Astrocyte (in vitro differentiated cells and primary cell): Measurements from ENCODE around the gene GTF3C6.

Experiments used
- EZH2 ChIP-seq: IDR thresholded peaks from 2 replicates; pipeline ENCODE4 v1.6.1; 2012; ENCODE audit warnings: mild to moderate bottlenecking, low read length, inconsistent platforms; ENCODE audit not compliant: insufficient read depth
- TF ChIP-seq, protein P1 (sequence below): IDR thresholded peaks from 2 replicates; pipeline ENCODE4 v1.5.1; 2011; ENCODE audit warnings: low read depth, mild to moderate bottlenecking, inconsistent platforms, low read length, moderate library complexity; ENCODE audit not compliant: insufficient read depth

DNA sequence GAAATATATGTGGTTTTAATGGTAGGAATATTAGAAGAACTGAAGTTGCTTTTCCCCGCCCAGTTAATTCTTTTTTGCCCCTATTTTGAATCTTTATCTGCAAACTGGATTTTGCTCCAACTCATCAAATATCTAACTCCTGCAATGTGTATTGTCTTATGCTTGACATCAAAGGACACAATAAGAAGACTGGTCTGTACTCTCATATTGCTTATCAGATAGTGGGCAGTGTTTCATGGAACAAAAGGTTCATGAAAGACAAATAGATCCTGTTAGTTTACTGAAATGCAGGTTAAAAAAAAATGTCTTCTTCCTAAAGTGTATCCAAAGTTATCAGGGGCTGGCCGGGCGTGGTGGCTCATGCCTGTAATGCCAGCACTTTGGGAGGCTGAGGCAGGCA, 27.7 kb upstream of the GTF3C6 start:
- TF ChIP-seq, protein P1, sequence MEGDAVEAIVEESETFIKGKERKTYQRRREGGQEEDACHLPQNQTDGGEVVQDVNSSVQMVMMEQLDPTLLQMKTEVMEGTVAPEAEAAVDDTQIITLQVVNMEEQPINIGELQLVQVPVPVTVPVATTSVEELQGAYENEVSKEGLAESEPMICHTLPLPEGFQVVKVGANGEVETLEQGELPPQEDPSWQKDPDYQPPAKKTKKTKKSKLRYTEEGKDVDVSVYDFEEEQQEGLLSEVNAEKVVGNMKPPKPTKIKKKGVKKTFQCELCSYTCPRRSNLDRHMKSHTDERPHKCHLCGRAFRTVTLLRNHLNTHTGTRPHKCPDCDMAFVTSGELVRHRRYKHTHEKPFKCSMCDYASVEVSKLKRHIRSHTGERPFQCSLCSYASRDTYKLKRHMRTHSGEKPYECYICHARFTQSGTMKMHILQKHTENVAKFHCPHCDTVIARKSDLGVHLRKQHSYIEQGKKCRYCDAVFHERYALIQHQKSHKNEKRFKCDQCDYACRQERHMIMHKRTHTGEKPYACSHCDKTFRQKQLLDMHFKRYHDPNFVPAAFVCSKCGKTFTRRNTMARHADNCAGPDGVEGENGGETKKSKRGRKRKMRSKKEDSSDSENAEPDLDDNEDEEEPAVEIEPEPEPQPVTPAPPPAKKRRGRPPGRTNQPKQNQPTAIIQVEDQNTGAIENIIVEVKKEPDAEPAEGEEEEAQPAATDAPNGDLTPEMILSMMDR, result no peak
- no peak for TF ChIP-seq EZH2
